Endothelial cell of umbilical vein (primary cell): ENCODE results near the gene DSE. TPM values are rescaled to one million over a fixed set of nuclear protein-coding genes. Genes with fewer than 3 reads are reported as not detected.

Experiments
- BruUV-seq: library from RNA; stranded (reverse); fragments of 400-500 nt; replicated peaks from 2 replicates; lab custom pipeline; 2021; lab: Mats Ljungman, UMichigan
- CTCF ChIA-PET: fragments of 300-600, 350-600 bp; sonication (Branson Sonifier 250); formaldehyde crosslinking; loops from one replicate; lab custom pipeline; 2021; ENCODE audit warnings: antibody characterized with exemption, inconsistent platforms; lab: Charles Lee
- POLR2A ChIA-PET: fragments of 300-600, 350-600 bp; sonication (Branson Sonifier 250); formaldehyde crosslinking; loops from one replicate; lab custom pipeline; 2021; ENCODE audit warnings: antibody characterized with exemption, inconsistent platforms; lab: Charles Lee
- DNase-seq: peaks from one replicate; pipeline ENCODE4 v3.0.0-alpha.2; 2011; ENCODE audit warnings: low read depth, low spot score
- FAIRE-seq: peaks from 2 replicates; lab custom pipeline; 2011; peaks lifted over from hg19 to GRCh38; lab: Jason Lieb, UNC
- H2AFZ ChIP-seq: 2 replicates; pipeline ENCODE4 v1.6.0; 2012; ENCODE audit warnings: low read depth, low read length, control low read depth, inconsistent platforms
- H3K27ac ChIP-seq: 2 replicates; pipeline ENCODE4 v1.5.1; 2011; ENCODE audit warnings: low read depth, mild to moderate bottlenecking, control low read depth, low read length, moderate library complexity; ENCODE audit not compliant: insufficient read depth
- H3K27me3 ChIP-seq, 2 experiments: 2 replicates each; pipeline versions ENCODE4 v1.6.0 to v1.6.1; 2011; ENCODE audit warnings: low read length in 2 of 2, mixed read lengths in 1 of 2; ENCODE audit not compliant: control insufficient read depth in 2 of 2, insufficient read depth in 2 of 2
- H3K36me3 ChIP-seq, 2 experiments: 2 replicates in 1 of 2; 3 replicates in 1 of 2; pipeline ENCODE4 v1.5.1; 2011; ENCODE audit warnings: low read length in 2 of 2, mild to moderate bottlenecking in 1 of 2, moderate library complexity in 1 of 2; ENCODE audit not compliant: control insufficient read depth in 2 of 2, insufficient read depth in 2 of 2; ENCODE audit errors: extremely low read depth in 1 of 2
- H3K4me1 ChIP-seq: 3 replicates; pipeline ENCODE4 v1.5.1; 2011; ENCODE audit warnings: mild to moderate bottlenecking, low read length; ENCODE audit not compliant: control insufficient read depth, insufficient read depth; ENCODE audit errors: extremely low read depth
- H3K4me2 ChIP-seq: 2 replicates; pipeline ENCODE4 v1.6.1; 2011; ENCODE audit warnings: low read length, control low read depth, mixed read lengths; ENCODE audit not compliant: insufficient read depth
- H3K4me3 ChIP-seq, 3 experiments: fragments of 200-600 bp in 1 of 3; sonication (generic), shearing (Covaris generic) in 1 of 3; replicated peaks in 1 of 3; 2 replicates each; pipeline ENCODE4 v1.5.1; 2011 to 2016; ENCODE audit warnings: control low read depth in 3 of 3, low read length in 3 of 3, mild to moderate bottlenecking in 2 of 3, inconsistent platforms in 1 of 3, low read depth in 1 of 3, moderate library complexity in 1 of 3; ENCODE audit not compliant: insufficient read depth in 1 of 3
- H3K79me2 ChIP-seq: 2 replicates; pipeline ENCODE4 v1.6.0; 2012; ENCODE audit warnings: low read length, inconsistent platforms; ENCODE audit not compliant: control insufficient read depth, insufficient read depth
- H3K9ac ChIP-seq: replicated peaks from 2 replicates; pipeline ENCODE3; 2011; ENCODE audit warnings: low read length, control low read depth; ENCODE audit not compliant: insufficient read depth; ENCODE audit errors: extremely low read depth
- H3K9me1 ChIP-seq: replicated peaks from 3 replicates; pipeline ENCODE4 v1.6.0; 2011; ENCODE audit warnings: mild to moderate bottlenecking, low read length; ENCODE audit not compliant: control insufficient read depth, insufficient read depth; ENCODE audit errors: extremely low read depth
- H3K9me3 ChIP-seq: replicated peaks from 2 replicates; pipeline ENCODE4 v1.5.1; 2012; ENCODE audit warnings: low read length, inconsistent platforms; ENCODE audit not compliant: control insufficient read depth, insufficient read depth
- H4K20me1 ChIP-seq: replicated peaks from 2 replicates; pipeline ENCODE3; 2011; ENCODE audit warnings: mild to moderate bottlenecking, low read length; ENCODE audit not compliant: control insufficient read depth, insufficient read depth; ENCODE audit errors: extremely low read depth
- CTCF ChIP-seq, 2 donors: IDR thresholded peaks; 1 replicate in 1 of 2; 2 replicates in 1 of 2; pipeline ENCODE4 v1.5.1; 2011; ENCODE audit warnings: low read length in 2 of 2, mild to moderate bottlenecking in 2 of 2, moderate library complexity in 2 of 2, control low read depth in 1 of 2, inconsistent platforms in 1 of 2, low read depth in 1 of 2; ENCODE audit not compliant: insufficient read depth in 1 of 2; ENCODE audit errors: extremely low read depth in 1 of 2
- EZH2 ChIP-seq: IDR thresholded peaks from 2 replicates; pipeline ENCODE4 v1.6.1; 2012; ENCODE audit warnings: borderline replicate concordance, low read depth, mild to moderate bottlenecking, moderate library complexity, low read length, inconsistent platforms; ENCODE audit not compliant: severe bottlenecking
- FOS ChIP-seq: IDR thresholded peaks from 2 replicates; pipeline ENCODE4 v1.6.1; 2011; ENCODE audit warnings: mild to moderate bottlenecking, low read length, moderate library complexity, borderline replicate concordance; ENCODE audit not compliant: insufficient read depth
- GATA2 ChIP-seq: IDR thresholded peaks from 2 replicates; pipeline ENCODE4 v1.7.0; 2011; ENCODE audit warnings: low read depth, mild to moderate bottlenecking, moderate library complexity, mixed read lengths, low read length; ENCODE audit not compliant: insufficient read length, insufficient read depth
- JUN ChIP-seq: IDR thresholded peaks from 2 replicates; pipeline ENCODE4 v1.6.1; 2011; ENCODE audit warnings: borderline replicate concordance, low read depth; ENCODE audit not compliant: insufficient read length, insufficient read depth
- MYC ChIP-seq: IDR thresholded peaks from one replicate; pipeline ENCODE4 v1.6.1; 2011; ENCODE audit warnings: mild to moderate bottlenecking, low read depth, low read length
- POLR2A ChIP-seq: IDR thresholded peaks from 2 replicates; pipeline ENCODE4 v1.6.1; 2012; ENCODE audit warnings: low read depth, mild to moderate bottlenecking, control low read depth, low read length
- POLR2AphosphoS5 ChIP-seq: IDR thresholded peaks from 2 replicates; pipeline ENCODE4 v1.6.1; 2012; ENCODE audit warnings: low read depth, mild to moderate bottlenecking, control low read depth, low read length, moderate library complexity; ENCODE audit not compliant: insufficient read depth
- dilution Hi-C: fragments of 300-500 bp; cut with MboI; formaldehyde crosslinking; loops from one replicate; pipeline ENCODE4 v1.15.0; 2019; ENCODE audit warnings: low sequenced_read_pairs; ENCODE audit not compliant: extremely low pct_ligation_motif_present
- intact Hi-C: fragments of 100-400 bp; cut with micrococcal nuclease; formaldehyde crosslinking; loops from one replicate; pipeline ENCODE4 v1.10.0; 2022
- polyA plus RNA-seq, 4 experiments: library from polyadenylated mRNA; depleted of rRNA in 3 of 4; stranded (reverse) in 3 of 4; unstranded in 1 of 4; fragments of >200 nt; gene quantifications; 2 replicates each; pipeline versions ENCODE4 v1.2.1 to v1.2.3, GENCODE V29; 2011 to 2012; ENCODE audit warnings: missing spikeins in 1 of 4
- total RNA-seq: library from RNA; stranded (reverse); gene quantifications from 2 replicates; pipeline ENCODE4 v1.2.3, GENCODE V29; 2021
- TF ChIP-seq, protein P1 (sequence below): IDR thresholded peaks from 2 replicates; pipeline ENCODE4 v1.6.1; 2011; ENCODE audit not compliant: insufficient read depth, insufficient read length

DSE gene
- total and polyA plus RNA-seq, 2 donors (not counting 3 experiments of a cell fraction or from before 2014, with no cell fraction given), result 12.0 to 25.0 TPM

- POLR2A ChIA-PET, result no interaction called here
- Histone ChIP-seq H3K9ac (no peak overlapping the region), H3K27ac (no peak overlapping the region), H3K27me3 (no peaks in the 10 kb centered on the region), H3K9me3 (no peaks in the 10 kb centered on the region), H3K4me1 (peaks cover 6% of the 10 kb centered on the region), H4K20me1 (no peaks in the 10 kb centered on the region), H3K4me2 (no peak overlapping the region), H3K9me1 (no peaks in the 10 kb centered on the region), H3K36me3 (no peaks in the 10 kb centered on the region), H3K4me3 (no peak overlapping the region), H2AFZ (no peak overlapping the region), H3K79me2 (no peaks in the 10 kb centered on the region)
- no TSS peak for BruUV-seq
- TF ChIP-seq POLR2A, result no peak
- no peak for TF ChIP-seq CTCF (IDR thresholded peaks at IDR 0.05; ENCODE audit: extremely low read depth in 1 of 2, insufficient read depth in 1 of 2, low read depth in 1 of 2, low read length in 2 of 2)
- TF ChIP-seq, protein P1, sequence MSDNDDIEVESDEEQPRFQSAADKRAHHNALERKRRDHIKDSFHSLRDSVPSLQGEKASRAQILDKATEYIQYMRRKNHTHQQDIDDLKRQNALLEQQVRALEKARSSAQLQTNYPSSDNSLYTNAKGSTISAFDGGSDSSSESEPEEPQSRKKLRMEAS, result no peak
- TF ChIP-seq FOS, result no peak
- TF ChIP-seq MYC, result no peak
- TF ChIP-seq POLR2AphosphoS5, result no peak
- no peak for TF ChIP-seq GATA2
- TF ChIP-seq EZH2, result no peak
- no peak for TF ChIP-seq JUN
- dilution Hi-C loops (no loop called here), intact Hi-C loops (loop anchor here (5.0 kb wide), 3 partner anchors 86 to 199 kb away; partner anchors contain the start of genes CALHM5 and RWDD1)
- FAIRE-seq (no peak), DNase-seq (no peak)
- CTCF ChIA-PET, result interaction anchor here (2.3 kb wide), 1 partner anchor 85 kb away, joined by 7 read pairs; no protein-coding TSS in a partner anchor
Measured at GRCh38 chr6:116373300-116373699, 2.6 kb downstream of the DSE start.
